Immature natural killer cell (primary cell): Measurements from ENCODE around the gene CDC16. TPM values are rescaled to one million over a fixed set of nuclear protein-coding genes. Genes with fewer than 3 reads are reported as not detected.
"Not testable (repeated sequence)": the region's sequence is repeated elsewhere in the genome, so short reads cannot be mapped to it uniquely, and the experiment has no call there.

ENCODE experiments used
- DNase-seq, 3 donors: peaks; one replicate each; pipeline ENCODE4 v3.0.0; 2022; ENCODE audit warnings: mixed read lengths in 1 of 3
- H3K27ac Mint-ChIP-seq, 6 donors: one replicate each; pipeline ENCODE4 v1.8.0; 2020; ENCODE audit warnings: mixed read lengths in 6 of 6, mild to moderate bottlenecking in 5 of 6, inconsistent platforms in 4 of 6, moderate library complexity in 3 of 6
- H3K27me3 Mint-ChIP-seq, 3 donors: one replicate each; pipeline ENCODE4 v1.8.0; 2020 to 2021; ENCODE audit warnings: low read depth in 3 of 3, mild to moderate bottlenecking in 3 of 3, mixed read lengths in 3 of 3, moderate library complexity in 3 of 3, inconsistent platforms in 1 of 3
- H3K36me3 Mint-ChIP-seq, 3 donors: one replicate each; pipeline ENCODE4 v1.8.0; 2020; ENCODE audit warnings: mixed read lengths in 3 of 3, inconsistent platforms in 2 of 3, mild to moderate bottlenecking in 2 of 3
- H3K4me1 Mint-ChIP-seq, 2 donors: one replicate each; pipeline ENCODE4 v1.8.0; 2020; ENCODE audit warnings: inconsistent platforms in 2 of 2, mild to moderate bottlenecking in 2 of 2, mixed read lengths in 2 of 2, moderate library complexity in 1 of 2
- H3K4me3 Mint-ChIP-seq, 5 donors: one replicate each; pipeline ENCODE4 v1.8.0; 2020; ENCODE audit warnings: mild to moderate bottlenecking in 5 of 5, mixed read lengths in 5 of 5, inconsistent platforms in 3 of 5, moderate library complexity in 3 of 5
- H3K9me3 Mint-ChIP-seq, 6 donors: one replicate each; pipeline ENCODE4 v1.8.0; 2020; ENCODE audit warnings: mild to moderate bottlenecking in 6 of 6, mixed read lengths in 6 of 6, inconsistent platforms in 4 of 6, moderate library complexity in 3 of 6
- polyA plus RNA-seq, 3 donors: library from polyadenylated mRNA; unstranded; fragments of 300-500 nt; fragmentation: Illumina TruSeq; gene quantifications; one replicate each; pipeline ENCODE4 v1.2.3, GENCODE V29; 2021

CDC16 gene
- polyA plus RNA-seq, 3 donors from 2014 or later = 16.0 to 33.1 (median 30.1) TPM

DNA sequence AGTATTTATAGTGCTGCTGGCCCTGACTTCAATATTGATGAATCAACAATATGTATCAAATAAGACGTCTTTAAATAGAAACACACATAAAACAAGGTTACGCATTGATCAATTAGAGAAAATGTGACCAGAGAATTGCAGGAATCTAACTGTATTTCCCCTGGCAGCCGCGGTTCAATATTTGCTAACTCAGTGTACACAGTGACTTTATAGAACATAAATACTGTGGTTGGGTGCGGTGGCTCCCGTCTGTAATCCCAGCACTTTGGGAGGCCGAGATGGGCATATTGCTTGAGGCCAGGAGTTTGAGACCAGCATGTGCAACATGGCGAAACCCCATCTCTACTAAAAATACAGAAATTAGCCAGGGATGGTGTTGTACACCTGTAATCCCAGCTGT, 23.9 kb downstream of the CDC16 start:
- Mint-ChIP-seq H3K4me3 (no peak overlapping the region), H3K4me1 (peaks cover 47 to 85% of the 10 kb centered on the region in 2 donors), H3K9me3 (no peaks in the 10 kb centered on the region), H3K27me3 (peaks cover 3 to 6% (median 4%) of the 10 kb centered on the region in 3 donors), H3K36me3 (peaks cover 54 to 76% (median 60%) of the 10 kb centered on the region in 3 donors), H3K27ac (no peak overlapping the region)
- DNase-seq = no peak

DNA sequence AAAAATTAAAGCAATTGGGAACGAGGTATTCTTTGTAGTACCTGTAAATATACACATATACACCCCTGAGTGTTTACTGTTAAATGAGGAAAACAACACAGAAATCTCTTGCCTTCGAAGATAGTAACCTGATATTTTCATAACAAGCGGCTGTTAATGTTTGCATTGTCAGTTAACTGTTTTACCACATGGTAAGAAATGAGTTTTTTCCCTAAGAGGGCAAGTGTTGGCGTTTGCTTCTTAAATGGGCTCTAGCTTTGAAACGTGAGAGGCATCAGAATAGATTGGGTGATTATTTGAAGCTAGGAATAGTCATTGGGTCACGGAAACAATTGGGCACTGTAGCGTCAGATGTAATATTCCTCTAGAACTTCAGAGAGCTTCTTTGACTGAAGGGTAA, 24.7 kb downstream of the CDC16 start:
- Mint-ChIP-seq H3K9me3 (no peaks in the 10 kb centered on the region), H3K27ac (no peak overlapping the region), H3K27me3 (peaks cover 5 to 8% (median 7%) of the 10 kb centered on the region in 3 donors), H3K4me3 (no peak overlapping the region), H3K4me1 (peaks cover 55 to 85% of the 10 kb centered on the region in 2 donors), H3K36me3 (peaks cover 49 to 73% (median 52%) of the 10 kb centered on the region in 3 donors)
- no peak for DNase-seq

- H3K4me3 Mint-ChIP-seq = peak overlapping the region in 1 of 5 donors; percentile 41
- no peak for DNase-seq
- peaks cover 5 to 8% (median 7%) of the 10 kb centered on the region in 3 donors for H3K27me3 Mint-ChIP-seq
- peak overlapping the region in 1 of 6 donors; percentile 48 for H3K27ac Mint-ChIP-seq
- H3K36me3 Mint-ChIP-seq = peaks cover 43 to 70% (median 50%) of the 10 kb centered on the region in 3 donors
- H3K4me1 Mint-ChIP-seq = peaks cover 61 to 85% of the 10 kb centered on the region in 2 donors
- H3K9me3 Mint-ChIP-seq = no peaks in the 10 kb centered on the region
Observed at GRCh38 chr13:114259974-114260373, 25.3 kb downstream of the CDC16 start.

DNA sequence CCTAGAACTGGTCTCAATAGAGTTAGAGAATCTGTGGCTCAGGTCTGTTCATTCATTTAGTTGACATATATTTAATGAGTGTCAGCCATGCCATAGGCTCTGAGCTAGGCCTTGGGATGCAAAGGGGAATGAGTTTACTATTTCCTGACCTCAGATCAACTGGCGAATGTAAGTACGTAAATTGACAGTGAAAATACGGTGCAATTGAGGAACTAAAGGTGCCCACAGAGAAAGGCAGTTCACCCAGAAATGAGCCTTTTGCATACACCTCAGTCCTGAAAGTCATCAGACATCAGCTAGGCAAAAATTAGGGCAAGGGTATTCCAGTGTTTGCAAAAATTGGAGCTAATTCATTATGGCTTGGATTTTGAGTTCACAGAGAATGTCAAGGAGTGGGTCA, 26.1 kb downstream of the CDC16 start:
- DNase-seq = no peak
- peaks cover 5 to 8% (median 7%) of the 10 kb centered on the region in 3 donors for H3K27me3 Mint-ChIP-seq
- H3K36me3 Mint-ChIP-seq = peaks cover 40 to 70% (median 50%) of the 10 kb centered on the region in 3 donors
- peak overlapping the region in 4 of 5 donors; percentile 68 to 77 (median 71) for H3K4me3 Mint-ChIP-seq
- no peaks in the 10 kb centered on the region for H3K9me3 Mint-ChIP-seq
- H3K27ac Mint-ChIP-seq = peak overlapping the region in 4 of 6 donors; percentile 37 to 85 (median 64)
- H3K4me1 Mint-ChIP-seq = peaks cover 70 to 88% of the 10 kb centered on the region in 2 donors

GRCh38 chr13:114261328-114261965, 26.8 kb downstream of the CDC16 start:
- H3K27ac Mint-ChIP-seq = peak overlapping the region; percentile 26 to 85 (median 71)
- peaks cover 5 to 8% (median 7%) of the 10 kb centered on the region in 3 donors for H3K27me3 Mint-ChIP-seq
- peaks cover 73 to 88% of the 10 kb centered on the region in 2 donors for H3K4me1 Mint-ChIP-seq
- peak overlapping the region; percentile 68 to 77 (median 69) for H3K4me3 Mint-ChIP-seq
- DNase-seq = no peak
- H3K36me3 Mint-ChIP-seq = peaks cover 40 to 70% (median 44%) of the 10 kb centered on the region in 3 donors
- no peaks in the 10 kb centered on the region for H3K9me3 Mint-ChIP-seq

DNA sequence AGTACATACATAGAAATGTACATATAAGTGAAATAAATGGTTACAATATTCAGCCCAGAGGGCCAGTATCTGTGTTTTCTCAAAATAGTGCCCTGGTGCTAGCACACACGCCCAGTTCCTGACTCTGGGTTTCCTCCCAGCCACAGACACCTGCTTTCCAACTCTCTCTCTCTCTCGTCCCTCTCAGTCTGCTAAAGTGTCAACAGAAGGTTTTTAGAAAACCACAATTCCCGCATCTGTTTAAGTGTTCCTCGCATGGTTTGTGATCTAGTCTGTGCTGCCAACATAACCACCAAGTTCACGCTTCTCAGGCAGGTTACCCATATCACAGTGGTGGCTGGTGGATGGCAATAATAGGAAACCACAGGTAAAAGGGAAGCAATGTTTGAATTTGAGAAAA, 28.9 kb downstream of the CDC16 start:
- peak overlapping the region; percentile 68 to 82 (median 73) for H3K4me3 Mint-ChIP-seq
- peak; percentile 87 to 89 (median 88) for DNase-seq
- H3K27me3 Mint-ChIP-seq = peaks cover 5 to 9% (median 8%) of the 10 kb centered on the region in 3 donors
- H3K36me3 Mint-ChIP-seq = peaks cover 32 to 71% (median 38%) of the 10 kb centered on the region in 3 donors
- peak overlapping the region; percentile 77 to 94 (median 86) for H3K27ac Mint-ChIP-seq
- peaks cover 89 to 95% of the 10 kb centered on the region in 2 donors for H3K4me1 Mint-ChIP-seq
- H3K9me3 Mint-ChIP-seq = peaks cover 0 to 7% (median 0%) of the 10 kb centered on the region in 6 donors

DNA sequence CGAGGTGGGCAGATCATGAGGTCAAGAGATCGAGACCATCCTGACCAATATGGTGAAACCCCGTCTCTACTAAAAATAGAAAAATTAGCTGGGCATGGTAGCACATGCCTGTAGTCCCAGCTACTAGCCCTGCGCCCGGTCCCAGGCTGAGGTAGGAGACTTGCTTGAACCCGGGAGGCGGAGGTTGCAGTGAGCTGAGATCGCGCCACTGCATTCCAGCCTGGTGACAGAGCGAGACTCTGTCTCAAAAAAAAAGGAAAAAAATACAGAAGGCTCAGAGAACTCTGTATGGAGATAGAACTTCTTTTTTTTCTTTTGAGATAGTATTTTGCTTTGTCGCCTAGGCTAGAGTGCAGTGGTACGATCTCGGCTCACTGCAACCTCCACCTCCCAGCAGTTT, 29.6 kb downstream of the CDC16 start:
- Mint-ChIP-seq H3K4me3 (peak overlapping the region; percentile 15 to 86 (median 68)), H3K4me1 (peaks cover 96 to 100% of the 10 kb centered on the region in 2 donors), H3K27me3 (peaks cover 5 to 16% (median 12%) of the 10 kb centered on the region in 3 donors), H3K27ac (peak overlapping the region in 5 of 6 donors; percentile 77 to 94 (median 85)), H3K36me3 (peaks cover 35 to 74% (median 35%) of the 10 kb centered on the region in 3 donors)
- H3K9me3 Mint-ChIP-seq, DNase-seq: not testable (repeated sequence)

- peaks cover 95 to 99% of the 10 kb centered on the region in 2 donors for H3K4me1 Mint-ChIP-seq
- H3K9me3 Mint-ChIP-seq = peaks cover 0 to 7% (median 0%) of the 10 kb centered on the region in 6 donors
- no peak for DNase-seq
- peaks cover 5 to 17% (median 12%) of the 10 kb centered on the region in 3 donors for H3K27me3 Mint-ChIP-seq
- H3K4me3 Mint-ChIP-seq = peak overlapping the region; percentile 41 to 86 (median 68)
- peak overlapping the region in 5 of 6 donors; percentile 62 to 94 (median 77) for H3K27ac Mint-ChIP-seq
- peaks cover 28 to 70% (median 30%) of the 10 kb centered on the region in 3 donors for H3K36me3 Mint-ChIP-seq
Observed at GRCh38 chr13:114264886-114265611, 30.4 kb downstream of the CDC16 start.

DNA sequence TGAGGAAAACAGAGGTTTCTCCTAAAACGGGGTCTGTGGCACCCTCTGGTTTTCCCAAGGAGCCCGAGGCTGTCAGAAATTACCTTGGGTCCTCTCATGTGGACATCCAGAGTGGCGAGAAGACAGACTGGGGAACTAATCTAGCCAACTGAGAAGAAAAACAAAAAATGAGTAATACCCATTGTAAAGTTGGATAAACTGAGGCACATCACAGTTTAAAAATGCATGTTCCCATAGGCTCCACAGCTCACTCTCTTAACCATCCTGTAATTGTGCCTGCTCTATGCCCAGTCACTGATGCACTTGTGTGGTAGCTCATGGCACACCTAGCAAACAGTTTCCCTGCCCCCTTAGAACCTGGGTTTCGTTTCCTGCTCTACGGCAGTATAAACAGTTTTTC, 31.5 kb downstream of the CDC16 start:
- H3K27ac Mint-ChIP-seq = peak overlapping the region in 5 of 6 donors; percentile 29 to 84 (median 77)
- peak overlapping the region; percentile 48 to 86 (median 70) for H3K4me3 Mint-ChIP-seq
- peaks cover 89 to 95% of the 10 kb centered on the region in 2 donors for H3K4me1 Mint-ChIP-seq
- no peak for DNase-seq
- peaks cover 0 to 7% (median 0%) of the 10 kb centered on the region in 6 donors for H3K9me3 Mint-ChIP-seq
- peaks cover 5 to 17% (median 12%) of the 10 kb centered on the region in 3 donors for H3K27me3 Mint-ChIP-seq
- peaks cover 18 to 67% (median 26%) of the 10 kb centered on the region in 3 donors for H3K36me3 Mint-ChIP-seq

- DNase-seq = peak; percentile 70 to 81 (median 79)
- Mint-ChIP-seq H3K4me3 (peak overlapping the region; percentile 77 to 86 (median 85)), H3K9me3 (peaks cover 0 to 7% (median 0%) of the 10 kb centered on the region in 6 donors), H3K27ac (peak overlapping the region; percentile 87 to 96 (median 90)), H3K27me3 (peaks cover 2 to 13% (median 6%) of the 10 kb centered on the region in 3 donors), H3K4me1 (peaks cover 66 to 80% of the 10 kb centered on the region in 2 donors), H3K36me3 (peaks cover 31 to 68% (median 42%) of the 10 kb centered on the region in 3 donors)
Observed at GRCh38 chr13:114268344-114269280, 33.9 kb downstream of the CDC16 start.

- Mint-ChIP-seq H3K27me3 (peaks cover 0 to 10% (median 4%) of the 10 kb centered on the region in 3 donors), H3K9me3 (peaks cover 0 to 7% (median 0%) of the 10 kb centered on the region in 6 donors), H3K4me3 (peak overlapping the region; percentile 77 to 86 (median 85)), H3K4me1 (peaks cover 58 to 74% of the 10 kb centered on the region in 2 donors), H3K27ac (peak overlapping the region; percentile 87 to 96 (median 90)), H3K36me3 (peaks cover 31 to 67% (median 45%) of the 10 kb centered on the region in 3 donors)
- DNase-seq = no peak
Observed at GRCh38 chr13:114269281-114269770, 34.6 kb downstream of the CDC16 start.

DNA sequence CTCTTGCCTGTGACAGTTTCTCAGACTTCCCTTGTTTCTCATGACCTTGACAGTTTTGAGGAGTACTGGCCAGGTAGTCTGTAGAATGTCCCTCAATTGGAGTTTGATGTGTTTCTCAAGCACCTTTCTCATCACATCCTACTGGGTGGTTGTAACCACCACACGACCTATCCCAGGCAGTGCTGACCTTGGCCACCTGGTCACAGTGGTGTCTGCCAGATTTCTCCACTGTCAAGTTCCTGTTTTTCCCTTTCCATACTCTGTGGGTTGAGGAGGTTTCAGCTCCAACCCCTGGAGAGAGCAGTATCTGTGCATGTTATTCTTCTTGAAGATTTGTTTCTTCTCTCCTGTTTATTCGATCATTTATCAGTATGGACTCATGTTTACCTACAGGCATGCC, 38.3 kb downstream of the CDC16 start:
- Mint-ChIP-seq H3K27ac (peak overlapping the region in 2 of 6 donors; percentile 51 to 67), H3K36me3 (peaks cover 33 to 62% (median 56%) of the 10 kb centered on the region in 3 donors), H3K27me3 (peaks cover 0 to 10% (median 4%) of the 10 kb centered on the region in 3 donors), H3K9me3 (peaks cover 0 to 5% (median 0%) of the 10 kb centered on the region in 6 donors), H3K4me3 (no peak overlapping the region), H3K4me1 (peaks cover 24 to 49% of the 10 kb centered on the region in 2 donors)
- no peak for DNase-seq
